ENCODE measurements around the gene SNAI3. TPM values are rescaled to one million over a fixed set of nuclear protein-coding genes. Genes with fewer than 3 reads are reported as not detected.

Gene SNAI3
- total and polyA plus RNA-seq, 4 donors = 1.1 to 3.8 (median 2.9) TPM

DNA sequence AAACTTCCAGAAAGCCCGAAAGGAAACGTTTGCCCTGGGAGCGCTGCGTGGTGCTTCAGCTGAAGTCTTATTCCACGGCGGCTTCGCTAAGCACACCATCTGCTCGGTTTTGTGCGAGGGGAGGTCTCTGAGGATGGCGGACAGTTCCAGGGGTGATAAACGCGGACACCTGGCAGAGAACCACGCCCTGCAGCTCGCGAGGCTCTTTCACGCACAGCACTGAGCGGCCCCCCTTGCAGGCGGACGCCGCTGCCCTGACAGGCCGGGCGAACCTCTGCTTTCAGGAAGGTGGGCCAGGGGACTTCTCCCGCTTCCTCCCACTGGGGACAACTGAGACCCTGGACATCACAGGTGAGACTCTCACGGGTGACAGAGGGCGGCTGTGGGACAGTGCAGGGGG is 27.1 kb downstream of the SNAI3 start:
- Histone ChIP-seq H3K36me3 (ENCODE audit: control insufficient read depth in 4 of 4, insufficient read depth in 4 of 4, low read length in 4 of 4) (peaks cover 0 to 42% (median 8%) of the 10 kb centered on the region in 4 donors), H3K9me3 (ENCODE audit: control insufficient read depth in 4 of 4, insufficient read depth in 3 of 4, low read length in 3 of 4) (no peaks in the 10 kb centered on the region), H3K4me3 (no peak overlapping the region), H3K27me3 (ENCODE audit: control insufficient read depth in 3 of 3, insufficient read depth in 3 of 3, low read length in 2 of 3) (no peaks in the 10 kb centered on the region), H3K27ac (ENCODE audit: low read depth in 1 of 2, low read length in 1 of 2) (no peak overlapping the region), H3K4me1 (ENCODE audit: control insufficient read depth in 5 of 5, insufficient read depth in 5 of 5, low read length in 5 of 5) (peaks cover 0 to 12% (median 7%) of the 10 kb centered on the region in 5 donors), H3K9ac (ENCODE audit: insufficient read depth in 1 of 2, low read length in 2 of 2) (no peak overlapping the region)
- WGBS, 2 donors = 95 to 96% methylated on average over 25 of the region's 25 CpGs
- ATAC-seq (ENCODE audit: insufficient read depth, low FRiP score) (no peak), DNase-seq (no peak)
- TF ChIP-seq, protein P1, sequence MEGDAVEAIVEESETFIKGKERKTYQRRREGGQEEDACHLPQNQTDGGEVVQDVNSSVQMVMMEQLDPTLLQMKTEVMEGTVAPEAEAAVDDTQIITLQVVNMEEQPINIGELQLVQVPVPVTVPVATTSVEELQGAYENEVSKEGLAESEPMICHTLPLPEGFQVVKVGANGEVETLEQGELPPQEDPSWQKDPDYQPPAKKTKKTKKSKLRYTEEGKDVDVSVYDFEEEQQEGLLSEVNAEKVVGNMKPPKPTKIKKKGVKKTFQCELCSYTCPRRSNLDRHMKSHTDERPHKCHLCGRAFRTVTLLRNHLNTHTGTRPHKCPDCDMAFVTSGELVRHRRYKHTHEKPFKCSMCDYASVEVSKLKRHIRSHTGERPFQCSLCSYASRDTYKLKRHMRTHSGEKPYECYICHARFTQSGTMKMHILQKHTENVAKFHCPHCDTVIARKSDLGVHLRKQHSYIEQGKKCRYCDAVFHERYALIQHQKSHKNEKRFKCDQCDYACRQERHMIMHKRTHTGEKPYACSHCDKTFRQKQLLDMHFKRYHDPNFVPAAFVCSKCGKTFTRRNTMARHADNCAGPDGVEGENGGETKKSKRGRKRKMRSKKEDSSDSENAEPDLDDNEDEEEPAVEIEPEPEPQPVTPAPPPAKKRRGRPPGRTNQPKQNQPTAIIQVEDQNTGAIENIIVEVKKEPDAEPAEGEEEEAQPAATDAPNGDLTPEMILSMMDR (IDR thresholded peaks at IDR 0.05; ENCODE audit: control extremely low read depth, extremely low read depth) = no peak

DNA sequence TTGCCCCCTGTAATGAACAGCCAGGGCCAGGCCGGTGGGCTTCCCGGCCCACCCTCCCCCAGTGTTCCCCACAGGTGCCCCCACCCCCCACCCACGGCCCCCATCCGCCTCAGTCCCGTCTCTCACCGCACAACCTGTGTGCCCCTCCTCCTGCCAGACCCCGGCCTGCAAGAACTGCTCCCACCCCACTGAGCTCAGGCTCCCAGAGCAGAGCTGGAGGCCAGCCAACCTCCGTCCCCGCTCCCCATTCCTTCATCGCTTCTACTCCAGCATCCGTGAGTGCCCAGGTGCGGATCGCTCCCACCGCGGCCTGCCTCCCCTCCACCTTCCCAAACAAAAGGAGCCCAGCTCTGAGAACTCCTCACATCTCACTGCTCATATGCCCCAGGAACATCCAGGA is 27.6 kb downstream of the SNAI3 start:
- WGBS, 2 donors = 93 to 97% methylated on average over 15 of the region's 15 CpGs
- Histone ChIP-seq H3K36me3 (ENCODE audit: control insufficient read depth in 4 of 4, insufficient read depth in 4 of 4, low read length in 4 of 4) (peaks cover 0 to 46% (median 8%) of the 10 kb centered on the region in 4 donors), H3K9ac (ENCODE audit: insufficient read depth in 1 of 2, low read length in 2 of 2) (no peak overlapping the region), H3K4me1 (ENCODE audit: control insufficient read depth in 5 of 5, insufficient read depth in 5 of 5, low read length in 5 of 5) (peaks cover 0 to 8% (median 7%) of the 10 kb centered on the region in 5 donors), H3K27ac (ENCODE audit: low read depth in 1 of 2, low read length in 1 of 2) (no peak overlapping the region), H3K27me3 (ENCODE audit: control insufficient read depth in 3 of 3, insufficient read depth in 3 of 3, low read length in 2 of 3) (no peaks in the 10 kb centered on the region), H3K9me3 (ENCODE audit: control insufficient read depth in 4 of 4, insufficient read depth in 3 of 4, low read length in 3 of 4) (no peaks in the 10 kb centered on the region), H3K4me3 (no peak overlapping the region)
- ATAC-seq (ENCODE audit: insufficient read depth, low FRiP score) (no peak), DNase-seq (no peak)
- TF ChIP-seq, protein P1 (IDR thresholded peaks at IDR 0.05; ENCODE audit: control extremely low read depth, extremely low read depth) = no peak

DNA sequence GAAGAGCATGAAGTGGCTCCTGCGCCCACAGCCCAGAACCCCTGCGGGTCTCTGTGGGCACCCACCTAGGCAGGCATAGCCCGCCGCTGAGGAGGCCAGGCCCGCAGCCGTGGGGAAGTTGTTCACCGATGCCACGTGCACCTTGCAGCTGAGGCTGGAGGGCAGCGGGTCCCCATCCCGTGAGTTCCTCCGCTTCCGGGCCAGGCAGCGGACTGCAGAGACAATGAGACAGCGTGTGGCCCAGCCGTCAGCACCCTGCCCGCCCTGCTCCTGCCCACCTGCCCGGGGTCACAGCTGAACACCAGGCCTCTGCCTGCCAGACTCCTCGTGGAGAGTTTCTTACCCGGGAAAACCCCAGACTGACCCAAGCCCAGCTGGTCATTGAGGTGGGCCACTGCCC is 28.9 kb downstream of the SNAI3 start:
- WGBS, 2 donors = 91 to 94% methylated on average over 19 of the region's 19 CpGs
- Histone ChIP-seq H3K4me1 (ENCODE audit: control insufficient read depth in 5 of 5, insufficient read depth in 5 of 5, low read length in 5 of 5) (peaks cover 0 to 7% (median 6%) of the 10 kb centered on the region in 5 donors), H3K27me3 (ENCODE audit: control insufficient read depth in 3 of 3, insufficient read depth in 3 of 3, low read length in 2 of 3) (no peaks in the 10 kb centered on the region), H3K9ac (ENCODE audit: insufficient read depth in 1 of 2, low read length in 2 of 2) (no peak overlapping the region), H3K4me3 (no peak overlapping the region), H3K27ac (ENCODE audit: low read depth in 1 of 2, low read length in 1 of 2) (no peak overlapping the region), H3K9me3 (ENCODE audit: control insufficient read depth in 4 of 4, insufficient read depth in 3 of 4, low read length in 3 of 4) (no peaks in the 10 kb centered on the region), H3K36me3 (ENCODE audit: control insufficient read depth in 4 of 4, insufficient read depth in 4 of 4, low read length in 4 of 4) (peaks cover 0 to 56% (median 8%) of the 10 kb centered on the region in 4 donors)
- TF ChIP-seq, protein P1 (IDR thresholded peaks at IDR 0.05; ENCODE audit: control extremely low read depth, extremely low read depth) = no peak
- DNase-seq (no peak), ATAC-seq (ENCODE audit: insufficient read depth, low FRiP score) (no peak)

All from lung (tissue), 12 donors.